ENCODE measurements around the gene ITPR1. TPM values are rescaled to one million over a fixed set of nuclear protein-coding genes. Genes with fewer than 3 reads are reported as not detected.

The ITPR1 gene
- total and polyA plus RNA-seq, 2 experiments from 2014 or later, result 6.8 to 21.0 TPM

GRCh38 chr3:4766263-4766662 is 273.1 kb downstream of the ITPR1 start:
- 0 out of 2 replicates have a peak, but pooled peaks cover 4% of the 10 kb centered on the region for H3K36me3 ChIP-seq (ENCODE audit: insufficient read depth)
- H3K9me2 ChIP-seq (ENCODE audit: insufficient read depth), result no peaks in the 10 kb centered on the region
- H3K79me2 ChIP-seq (replicated peaks; ENCODE audit: insufficient read depth), result no peaks in the 10 kb centered on the region
- H3K27me3 ChIP-seq (ENCODE audit: insufficient read depth), result no peaks in the 10 kb centered on the region
- no peak overlapping the region for H3K27ac ChIP-seq (ENCODE audit: low read depth)
- peaks cover 17% of the 10 kb centered on the region for H3K36me3 Mint-ChIP-seq (ENCODE audit: low read depth)
- TF ChIP-seq POLR2AphosphoS5 (IDR thresholded peaks at IDR 0.05; ENCODE audit: low read depth), result no peak
- no peak for TF ChIP-seq CTCF (conservative IDR thresholded peaks at IDR 0.05; ENCODE audit: low read depth in 2 of 2)
- TF ChIP-seq EZH2 (IDR thresholded peaks at IDR 0.05; ENCODE audit: low read depth, unreplicated experiment), result no peak
- no peak for TF ChIP-seq REST (IDR thresholded peaks at IDR 0.05; ENCODE audit: unreplicated experiment)
- no peak for TF ChIP-seq ZNF331 (CRISPR knock-in tag; IDR thresholded peaks at IDR 0.05; ENCODE audit: low read depth)
- TF ChIP-seq CREB1 (CRISPR knock-in tag; IDR thresholded peaks at IDR 0.05; ENCODE audit: low read depth), result no peak
- no peak for TF ChIP-seq JUNB (IDR thresholded peaks at IDR 0.05; ENCODE audit: unreplicated experiment)
- no peak for TF ChIP-seq ETS1 (IDR thresholded peaks at IDR 0.05)
- TF ChIP-seq ZNF462 (CRISPR knock-in tag; IDR thresholded peaks at IDR 0.05), result no peak
- no peak for TF ChIP-seq EZH2phosphoT487 (IDR thresholded peaks at IDR 0.05; ENCODE audit: unreplicated experiment)
- TF ChIP-seq ZNF114 (CRISPR knock-in tag; IDR thresholded peaks at IDR 0.05), result no peak
- TF ChIP-seq NANOG (IDR thresholded peaks at IDR 0.05; ENCODE audit: borderline replicate concordance), result no peak
- no peak for TF ChIP-seq STAT1 (IDR thresholded peaks at IDR 0.05; ENCODE audit: unreplicated experiment)
- no peak overlapping the region for H3K4me2 ChIP-seq
- H3K27ac Mint-ChIP-seq, result no peak overlapping the region
- H3K4me3 ChIP-seq, result no peak overlapping the region
- H4K20me1 ChIP-seq (replicated peaks; ENCODE audit: insufficient read depth), result no peaks in the 10 kb centered on the region
- no peak overlapping the region for H2AFZ ChIP-seq
- H3F3A ChIP-seq (replicated peaks; ENCODE audit: low read depth), result no peaks in the 10 kb centered on the region
- peaks cover 21% of the 10 kb centered on the region for H3K9me3 Mint-ChIP-seq
- H3K4me1 ChIP-seq (ENCODE audit: insufficient read depth), result no peaks in the 10 kb centered on the region
- H3K4me3 Mint-ChIP-seq, result no peak overlapping the region
- no peak for DNase-seq (ENCODE audit: low spot score)
- ATAC-seq, result no peak
- peaks cover 3% of the 10 kb centered on the region for H3K27me3 Mint-ChIP-seq (ENCODE audit: insufficient read depth, low read depth, poor library complexity)
- no peaks in the 10 kb centered on the region for H3K4me1 Mint-ChIP-seq

Data from GM23338 (cell line).